K562 (cell line): ENCODE results near the gene DCN. TPM values are rescaled to one million over a fixed set of nuclear protein-coding genes. Genes with fewer than 3 reads are reported as not detected.

Experiments used
- ATAC-seq: fragments of 200-7000 bp; cut with Tn5 transposase; 3 replicates; pipeline ENCODE4 v1.9.1; 2020; ENCODE audit warnings: moderate library complexity
- BruUV-seq: library from RNA; stranded (reverse); fragments of 400-500 nt; replicated peaks from 2 replicates; lab custom pipeline; 2021; lab: Mats Ljungman, UMichigan
- CTCF ChIA-PET: fragments of 300-600 bp; formaldehyde crosslinking; extraction: SDS; loops from one replicate; lab custom pipeline; 2021; ENCODE audit warnings: low intra/inter-chr PET ratio; lab: Yijun Ruan, JAX
- POLR2A ChIA-PET: fragments of 300-600, 350-650 bp; sonication (Branson Sonifier 250); formaldehyde crosslinking; extraction: SDS; loops from one replicate; lab custom pipeline; 2021; ENCODE audit warnings: antibody characterized with exemption, inconsistent platforms; lab: Yijun Ruan, JAX
- DNase-seq, 4 experiments: peaks; one replicate each; pipeline versions ENCODE4 v3.0.0 to v3.0.0-alpha.2; 2011 to 2018; ENCODE audit warnings: low spot score in 3 of 4, mixed read lengths in 3 of 4; ENCODE audit errors: extremely low read depth in 1 of 4
- FAIRE-seq: peaks from 2 replicates; lab custom pipeline; 2011; peaks lifted over from hg19 to GRCh38; lab: Jason Lieb, UNC
- H2AFZ ChIP-seq: 2 replicates; pipeline ENCODE4 v1.6.0; 2011; ENCODE audit warnings: low read depth, low read length, control low read depth, inconsistent platforms
- H3K27ac ChIP-seq: fragments of 200-600 bp; 3 replicates; pipeline ENCODE4 v1.8.0; 2011; ENCODE audit warnings: low read depth, mild to moderate bottlenecking, control low read depth, inconsistent platforms, low read length, moderate library complexity, mixed read lengths; ENCODE audit errors: extremely low read depth
- H3K27me3 ChIP-seq, 2 experiments: fragments of 300-600 bp in 1 of 2; 2 replicates in 1 of 2; 3 replicates in 1 of 2; pipeline versions ENCODE4 v1.6.0 to v1.8.0; 2011; ENCODE audit warnings: inconsistent platforms in 2 of 2, low read length in 2 of 2, mild to moderate bottlenecking in 1 of 2, mixed read lengths in 1 of 2, moderate library complexity in 1 of 2; ENCODE audit not compliant: control insufficient read depth in 2 of 2, insufficient read depth in 2 of 2
- H3K36me3 ChIP-seq: fragments of 300-600 bp; 3 replicates; pipeline ENCODE4 v1.8.0; 2011; ENCODE audit warnings: mild to moderate bottlenecking, low read length, inconsistent platforms; ENCODE audit not compliant: control insufficient read depth, insufficient read depth
- H3K4me1 ChIP-seq, 2 experiments: fragments of 200-600 bp in 1 of 2; replicated peaks in 1 of 2; 2 replicates in 1 of 2; 3 replicates in 1 of 2; pipeline versions ENCODE4 v1.5.1 to v1.8.0; 2011; ENCODE audit warnings: inconsistent platforms in 2 of 2, low read length in 2 of 2, mild to moderate bottlenecking in 1 of 2, mixed read lengths in 1 of 2, moderate library complexity in 1 of 2; ENCODE audit not compliant: control insufficient read depth in 2 of 2, insufficient read depth in 2 of 2
- H3K4me2 ChIP-seq: 2 replicates; pipeline ENCODE4 v1.6.1; 2011; ENCODE audit warnings: low read length, control low read depth, inconsistent platforms, mixed read lengths; ENCODE audit not compliant: insufficient read depth
- H3K4me3 ChIP-seq: fragments of 200-600 bp; sonication (generic), shearing (Covaris generic); 2 replicates; pipeline ENCODE4 v1.5.1; 2016; ENCODE audit warnings: control low read depth, inconsistent platforms
- H3K79me2 ChIP-seq: fragments of 200-600 bp; 3 replicates; pipeline ENCODE4 v1.8.0; 2011; ENCODE audit warnings: low read length, inconsistent platforms; ENCODE audit not compliant: control insufficient read depth, insufficient read depth
- H3K9ac ChIP-seq, 2 experiments: 2 replicates each; pipeline versions ENCODE4 v1.6.0 to v1.6.1; 2011; ENCODE audit warnings: low read depth in 2 of 2, low read length in 2 of 2, control low read depth in 1 of 2, inconsistent platforms in 1 of 2, mild to moderate bottlenecking in 1 of 2, mixed read lengths in 1 of 2; ENCODE audit not compliant: insufficient read depth in 1 of 2
- H3K9me1 ChIP-seq: one replicate; pipeline ENCODE4 v1.6.0; 2011; ENCODE audit warnings: inconsistent platforms, mild to moderate bottlenecking, low read length, moderate library complexity; ENCODE audit not compliant: control insufficient read depth, insufficient read depth
- H3K9me3 ChIP-seq: replicated peaks from 2 replicates; pipeline ENCODE4 v1.5.1; 2011; ENCODE audit warnings: low read depth, low read length, inconsistent platforms; ENCODE audit not compliant: control insufficient read depth, insufficient read depth
- H4K20me1 ChIP-seq: replicated peaks from 2 replicates; pipeline ENCODE4 v1.6.1; 2011; ENCODE audit warnings: low read length, inconsistent platforms, mixed read lengths; ENCODE audit not compliant: control insufficient read depth, insufficient read depth
- EZH2 ChIP-seq: IDR thresholded peaks from 2 replicates; pipeline ENCODE4 v1.6.1; 2012; ENCODE audit warnings: low read depth, mild to moderate bottlenecking, inconsistent platforms, low read length, borderline replicate concordance
- FOXA3 ChIP-seq, 2 experiments: fragments of 450-650 bp in 1 of 2; sonication (generic) in 1 of 2; formaldehyde crosslinking; IDR thresholded peaks in 1 of 2; conservative IDR thresholded peaks in 1 of 2; 2 replicates each; pipeline versions ENCODE4 v1.4.0 to v1.8.0; 2020 to 2022; ENCODE audit warnings: mild to moderate bottlenecking in 2 of 2, missing genetic modification reagents in 1 of 2
- HCFC1 ChIP-seq: IDR thresholded peaks from 2 replicates; pipeline ENCODE4 v1.6.1; 2012; ENCODE audit warnings: low read depth, low read length, improper control_type of control experiment
- MAFK ChIP-seq: IDR thresholded peaks from 2 replicates; pipeline ENCODE4 v1.6.1; 2011; ENCODE audit warnings: low read length, improper control_type of control experiment
- MEIS2 ChIP-seq: fragments of 450-650 bp; IDR thresholded peaks from 2 replicates; pipeline ENCODE4 v1.6.1; 2014; ENCODE audit warnings: mild to moderate bottlenecking; ENCODE audit not compliant: partially characterized antibody
- RFX5 ChIP-seq: IDR thresholded peaks from 2 replicates; pipeline ENCODE4 v1.6.1; 2011; ENCODE audit warnings: low read depth, mild to moderate bottlenecking, improper control_type of control experiment, low read length
- SREBF2 ChIP-seq: sonication (generic); formaldehyde crosslinking; IDR thresholded peaks from 2 replicates; pipeline ENCODE4 v1.4.0; 2020; ENCODE audit warnings: mild to moderate bottlenecking, missing genetic modification reagents
- SRSF7 ChIP-seq: fragments of 200-400 bp; formaldehyde crosslinking; optimal IDR thresholded peaks from 2 replicates; pipeline ENCODE3; 2017; ENCODE audit warnings: mild to moderate bottlenecking, low read depth, low read length
- TSC22D4 ChIP-seq: fragments of 450-650 bp; IDR thresholded peaks from 2 replicates; pipeline ENCODE4 v1.6.1; 2016; ENCODE audit warnings: missing genetic modification characterization, missing biosample characterization, control low read depth
- ZC3H8 ChIP-seq: fragments of 450-650 bp; IDR thresholded peaks from 2 replicates; pipeline ENCODE4 v1.6.1; 2017
- ZNF146 ChIP-seq: IDR thresholded peaks from one replicate; pipeline ENCODE4 v1.6.1; 2018; ENCODE audit warnings: missing compliant biosample characterization; ENCODE audit not compliant: unreplicated experiment
- ZNF318 ChIP-seq, 2 experiments: fragments of 450-650 bp; IDR thresholded peaks; 2 replicates each; pipeline ENCODE4 v1.6.1; 2016; ENCODE audit warnings: mild to moderate bottlenecking in 2 of 2, borderline replicate concordance in 1 of 2, low read depth in 1 of 2, moderate library complexity in 1 of 2
- ZNF668 ChIP-seq: fragments of 250-450 bp; sonication (Bioruptor Pico); IDR thresholded peaks from 2 replicates; pipeline ENCODE4 v1.8.0; 2022; ENCODE audit warnings: mild to moderate bottlenecking, inconsistent platforms
- ZNF76 ChIP-seq: fragments of 250-450 bp; sonication (Bioruptor Pico); IDR thresholded peaks from 2 replicates; pipeline ENCODE4 v1.4.0; 2020; ENCODE audit warnings: mild to moderate bottlenecking, moderate library complexity, borderline replicate concordance
- whole genome bisulfite sequencing: fragments of 100-300 bp; shearing (Covaris generic); methylation state at CpG from one replicate; pipeline ENCODE4 v1.1.6; 2016; ENCODE audit warnings: low coverage, mixed read lengths; ENCODE audit not compliant: insufficient coverage; ENCODE audit errors: missing lambda C conversion rate; 5-methylcytosine and 5-hydroxymethylcytosine counted together
- in situ Hi-C: fragments of 300-500 bp; cut with MboI; formaldehyde crosslinking; loops from 4 replicates; pipeline ENCODE4 v1.15.0; 2018; ENCODE audit warnings: inconsistent platforms, mixed read lengths
- intact Hi-C: fragments of 100-400 bp; cut with micrococcal nuclease; formaldehyde crosslinking; loops from 2 replicates; pipeline ENCODE4 v1.14.2; 2022
- polyA plus RNA-seq, 8 experiments: library from polyadenylated mRNA; depleted of rRNA in 4 of 8; stranded (reverse) in 5 of 8; unstranded in 3 of 8; fragments of >200 nt; fragmentation: Nextera tagmentation in 2 of 8; fragmentation: Illumina TruSeq in 1 of 8; extraction: Ambion mirVana in 2 of 8; extraction: Trizol in 1 of 8; gene quantifications; 2 replicates each; pipeline versions ENCODE4 v1.2.1 to v1.2.3, GENCODE V29; 2011 to 2014; ENCODE audit warnings: inconsistent platforms in 1 of 8, missing spikeins in 1 of 8
- total RNA-seq, 7 experiments: library from RNA; depleted of rRNA in 6 of 7; stranded (reverse); fragments of >200 nt in 6 of 7; fragmentation: Illumina TruSeq in 2 of 7; extraction: Trizol in 2 of 7; gene quantifications; 2 replicates each; pipeline versions ENCODE4 v1.2.1 to v1.2.3, GENCODE V29; 2011 to 2021; ENCODE audit warnings: low replicate concordance in 1 of 7

DCN gene
- total and polyA plus RNA-seq, 9 of the 15 experiments (the other 6 are each of a cell fraction or from before 2014, with no cell fraction given) = 0.08 to 2.4 (median 0.31) TPM; not detected in 1

- 0% methylated on average over 2 of the region's 2 CpGs for WGBS
- no TSS peak for BruUV-seq
- ATAC-seq (no peak), FAIRE-seq (no peak), DNase-seq (no peak)
- intact Hi-C loops = no loop called here
- Histone ChIP-seq H3K4me2 (no peak overlapping the region), H3K27me3 (no peaks in the 10 kb centered on the region), H3K4me1 (no peaks in the 10 kb centered on the region), H4K20me1 (no peaks in the 10 kb centered on the region), H3K9me1 (no peaks in the 10 kb centered on the region), H3K9ac (no peak overlapping the region), H3K4me3 (no peak overlapping the region), H2AFZ (no peak overlapping the region), H3K79me2 (no peaks in the 10 kb centered on the region), H3K27ac (no peak overlapping the region), H3K36me3 (no peaks in the 10 kb centered on the region), H3K9me3 (no peaks in the 10 kb centered on the region)
- in situ Hi-C loops = no loop called here
- TF ChIP-seq MAFK (no peak), HCFC1 (no peak), ZNF318 (IDR thresholded peaks at IDR 0.05; ENCODE audit: borderline replicate concordance in 1 of 2, low read depth in 1 of 2) (no peak), SREBF2 (CRISPR knock-in tag) (no peak), MEIS2 (no peak), TSC22D4 (tag) (no peak), FOXA3 (CRISPR knock-in tag; conservative IDR thresholded peaks at IDR 0.05 in 1 of 2, IDR thresholded peaks at IDR 0.05 in 1 of 2) (no peak), ZNF146 (CRISPR knock-in tag) (no peak), SRSF7 (no peak), EZH2 (no peak), ZNF668 (CRISPR knock-in tag) (no peak), RFX5 (no peak), ZNF76 (no peak), ZC3H8 (no peak)
- CTCF ChIA-PET = no interaction called here
- POLR2A ChIA-PET = no interaction called here
These were observed 43.3 kb downstream of the DCN start for GRCh38 chr12:91139286-91139685.
